Measurements from ENCODE around the gene MAD1L1. TPM values are rescaled to one million over a fixed set of nuclear protein-coding genes. Genes with fewer than 3 reads are reported as not detected.

Gene MAD1L1
- total and polyA plus RNA-seq, 2 experiments from 2014 or later = 38.2 to 69.8 TPM

DNA sequence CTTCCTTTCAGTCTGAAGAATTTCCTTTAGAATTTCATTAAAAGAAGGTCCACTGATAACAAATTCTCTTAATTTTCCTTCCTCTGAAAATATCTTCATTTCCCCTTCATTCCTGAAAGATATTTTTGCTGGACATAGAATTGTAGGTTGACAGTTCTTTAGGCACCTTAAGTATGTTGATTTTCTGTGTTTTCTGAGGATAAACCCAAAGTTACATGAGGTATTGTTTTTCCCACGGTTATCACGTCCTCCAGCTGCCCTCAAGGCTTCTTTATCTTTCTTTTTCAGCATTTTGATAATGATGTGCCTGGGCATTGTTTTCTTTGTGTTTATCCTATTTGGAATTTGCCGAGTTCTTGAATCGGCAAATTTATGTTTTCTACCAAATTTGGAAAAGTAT lies 457.4 kb downstream of the MAD1L1 start:
- H3K4me1 ChIP-seq (ENCODE audit: insufficient read depth) = no peaks in the 10 kb centered on the region
- 0 out of 2 replicates have a peak, but pooled peaks cover 4% of the 10 kb centered on the region for H3K27me3 ChIP-seq (replicated peaks; ENCODE audit: insufficient read depth)
- no peak overlapping the region for H3K27ac ChIP-seq
- no peaks in the 10 kb centered on the region for H3K79me2 ChIP-seq (ENCODE audit: insufficient read depth)
- no peak overlapping the region for H3K9ac ChIP-seq
- no peaks in the 10 kb centered on the region for H3K9me3 ChIP-seq (ENCODE audit: low read depth)
- H3F3A ChIP-seq (ENCODE audit: insufficient read depth) = no peaks in the 10 kb centered on the region
- H3K9me2 ChIP-seq (ENCODE audit: insufficient read depth) = no peaks in the 10 kb centered on the region
- in situ Hi-C loops (cut with MboI) = no loop called here
- H3K36me3 ChIP-seq (ENCODE audit: low read depth) = no peaks in the 10 kb centered on the region
- DNase-seq = no peak
- no peak overlapping the region for H3K4me3 ChIP-seq
- 50 to 54% methylated on average over 4 of the region's 4 CpGs for WGBS, 2 experiments (ENCODE audit: low coverage in 1 of 2, low lambda C conversion rate in 2 of 2, missing lambda C conversion rate in 2 of 2)
- TF ChIP-seq EZH2phosphoT487 (IDR thresholded peaks at IDR 0.05; ENCODE audit: insufficient read depth, low read depth) (no peak), EZH2 (IDR thresholded peaks at IDR 0.05; ENCODE audit: insufficient read depth, poor library complexity, severe bottlenecking) (no peak)
- H4K20me1 ChIP-seq (ENCODE audit: insufficient read depth) = no peaks in the 10 kb centered on the region
- no peak overlapping the region for H3K4me2 ChIP-seq (ENCODE audit: unreplicated experiment)
- H2AFZ ChIP-seq = no peak overlapping the region

DNA sequence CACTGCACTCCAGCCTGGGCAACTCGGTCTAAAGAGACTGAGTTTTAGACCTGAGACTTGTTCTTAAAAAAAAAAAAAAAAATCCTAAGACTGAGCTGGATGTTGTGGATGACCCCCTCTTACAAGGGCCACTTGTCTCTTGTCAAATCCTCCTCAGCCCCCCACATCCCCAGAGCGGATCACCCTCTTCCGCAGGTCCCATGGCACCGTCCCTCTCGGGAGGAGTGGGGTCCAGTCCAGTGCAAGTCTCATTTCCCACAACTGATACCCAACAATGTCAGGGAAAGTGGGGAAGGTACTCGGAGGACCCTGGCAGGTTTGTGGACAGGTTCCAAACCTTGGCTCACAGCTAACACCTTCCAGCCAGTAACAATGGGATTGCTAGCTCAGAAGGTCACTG lies 462.4 kb downstream of the MAD1L1 start:
- Histone ChIP-seq H3F3A (ENCODE audit: insufficient read depth) (no peaks in the 10 kb centered on the region), H4K20me1 (ENCODE audit: insufficient read depth) (no peaks in the 10 kb centered on the region), H3K79me2 (ENCODE audit: insufficient read depth) (no peaks in the 10 kb centered on the region), H3K27ac (no peak overlapping the region), H3K9ac (no peak overlapping the region), H2AFZ (no peak overlapping the region), H3K4me3 (no peak overlapping the region), H3K9me2 (ENCODE audit: insufficient read depth) (no peaks in the 10 kb centered on the region), H3K4me1 (ENCODE audit: insufficient read depth) (no peaks in the 10 kb centered on the region), H3K36me3 (ENCODE audit: low read depth) (no peaks in the 10 kb centered on the region), H3K27me3 (replicated peaks; ENCODE audit: insufficient read depth) (no peaks in the 10 kb centered on the region), H3K9me3 (ENCODE audit: low read depth) (no peaks in the 10 kb centered on the region), H3K4me2 (ENCODE audit: unreplicated experiment) (no peak overlapping the region)
- DNase-seq = no peak
- 49% methylated on average over 6 of the region's 6 CpGs for WGBS, 2 experiments (ENCODE audit: low coverage in 1 of 2, low lambda C conversion rate in 2 of 2, missing lambda C conversion rate in 2 of 2)
- TF ChIP-seq EZH2phosphoT487 (IDR thresholded peaks at IDR 0.05; ENCODE audit: insufficient read depth, low read depth) (no peak), EZH2 (IDR thresholded peaks at IDR 0.05; ENCODE audit: insufficient read depth, poor library complexity, severe bottlenecking) (no peak)
- in situ Hi-C loops (cut with MboI) = no loop called here

GRCh38 chr7:1769286-1770200 lies 463.2 kb downstream of the MAD1L1 start:
- no peaks in the 10 kb centered on the region for H4K20me1 ChIP-seq (ENCODE audit: insufficient read depth)
- H3K4me2 ChIP-seq (ENCODE audit: unreplicated experiment) = no peak overlapping the region
- in situ Hi-C loops (cut with MboI) = no loop called here
- DNase-seq = no peak
- no peak overlapping the region for H3K4me3 ChIP-seq
- H3F3A ChIP-seq (ENCODE audit: insufficient read depth) = no peaks in the 10 kb centered on the region
- no peaks in the 10 kb centered on the region for H3K27me3 ChIP-seq (replicated peaks; ENCODE audit: insufficient read depth)
- no peak overlapping the region for H3K27ac ChIP-seq
- H3K9me2 ChIP-seq (ENCODE audit: insufficient read depth) = no peaks in the 10 kb centered on the region
- no peaks in the 10 kb centered on the region for H3K4me1 ChIP-seq (ENCODE audit: insufficient read depth)
- no peaks in the 10 kb centered on the region for H3K79me2 ChIP-seq (ENCODE audit: insufficient read depth)
- no peaks in the 10 kb centered on the region for H3K36me3 ChIP-seq (ENCODE audit: low read depth)
- no peak overlapping the region for H2AFZ ChIP-seq
- H3K9ac ChIP-seq = no peak overlapping the region
- no peaks in the 10 kb centered on the region for H3K9me3 ChIP-seq (ENCODE audit: low read depth)
- 79 to 81% methylated on average over 53 to 54 of the region's 54 CpGs for whole genome bisulfite sequencing, 2 experiments (ENCODE audit: low coverage in 1 of 2, low lambda C conversion rate in 2 of 2, missing lambda C conversion rate in 2 of 2)
- TF ChIP-seq EZH2phosphoT487 (IDR thresholded peaks at IDR 0.05; ENCODE audit: insufficient read depth, low read depth) (no peak), EZH2 (IDR thresholded peaks at IDR 0.05; ENCODE audit: insufficient read depth, poor library complexity, severe bottlenecking) (no peak)

DNA sequence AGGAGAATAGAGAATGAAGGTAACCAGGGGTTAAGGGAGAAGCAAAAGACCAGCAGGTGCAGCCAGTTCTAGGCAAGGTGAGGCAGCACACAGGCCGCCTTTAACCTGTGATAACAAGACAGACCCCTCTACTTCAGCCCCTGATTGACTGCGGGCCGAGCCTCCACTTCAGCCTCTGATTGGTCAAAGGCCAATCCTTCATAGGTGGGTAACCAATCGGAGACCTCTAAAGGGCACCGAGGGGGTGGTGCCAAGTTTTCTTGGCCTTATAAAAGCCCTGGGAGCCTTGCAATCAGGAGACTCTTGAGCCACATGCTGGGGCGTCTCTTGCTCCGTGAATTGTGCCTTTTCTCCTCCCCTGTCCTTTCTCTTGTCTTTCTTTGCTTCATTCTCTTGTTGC lies 463.9 kb downstream of the MAD1L1 start:
- H3K9ac ChIP-seq = no peak overlapping the region
- H2AFZ ChIP-seq = no peak overlapping the region
- H3K36me3 ChIP-seq (ENCODE audit: low read depth) = no peaks in the 10 kb centered on the region
- no peak overlapping the region for H3K27ac ChIP-seq
- H3K4me3 ChIP-seq = no peak overlapping the region
- 65 to 66% methylated on average over 7 of the region's 7 CpGs for WGBS, 2 experiments (ENCODE audit: low coverage in 1 of 2, low lambda C conversion rate in 2 of 2, missing lambda C conversion rate in 2 of 2)
- TF ChIP-seq EZH2 (IDR thresholded peaks at IDR 0.05; ENCODE audit: insufficient read depth, poor library complexity, severe bottlenecking) = no peak
- no peak for TF ChIP-seq EZH2phosphoT487 (IDR thresholded peaks at IDR 0.05; ENCODE audit: insufficient read depth, low read depth)
- H3K9me2 ChIP-seq (ENCODE audit: insufficient read depth) = no peaks in the 10 kb centered on the region
- no peaks in the 10 kb centered on the region for H3K4me1 ChIP-seq (ENCODE audit: insufficient read depth)
- no peaks in the 10 kb centered on the region for H3F3A ChIP-seq (ENCODE audit: insufficient read depth)
- no peak overlapping the region for H3K4me2 ChIP-seq (ENCODE audit: unreplicated experiment)
- no peaks in the 10 kb centered on the region for H3K79me2 ChIP-seq (ENCODE audit: insufficient read depth)
- no peaks in the 10 kb centered on the region for H3K9me3 ChIP-seq (ENCODE audit: low read depth)
- no peaks in the 10 kb centered on the region for H4K20me1 ChIP-seq (ENCODE audit: insufficient read depth)
- DNase-seq = peak; percentile 24
- in situ Hi-C loops (cut with MboI) = no loop called here
- no peaks in the 10 kb centered on the region for H3K27me3 ChIP-seq (replicated peaks; ENCODE audit: insufficient read depth)
